SK-N-SH treated with all-trans-retinoic acid at 6 μM for 48 hours (cell line): ENCODE results near the gene ACKR4.
A peak's percentile ranks its signal among the peaks of the same experiment; 100 is the strongest.

Source experiments
- ATAC-seq: fragments of 200-7000 bp; cut with Tn5 transposase; 3 replicates; pipeline ENCODE4 v1.9.1; 2020; ENCODE audit warnings: mild to moderate bottlenecking, moderate library complexity
- ARNTL ChIP-seq: fragments of 450-650 bp; formaldehyde crosslinking; IDR thresholded peaks from 2 replicates; pipeline ENCODE4 v1.5.0; 2020; ENCODE audit warnings: low read depth, mild to moderate bottlenecking, moderate library complexity, borderline replicate concordance
- BACH2 ChIP-seq: fragments of 250-450 bp; sonication (Bioruptor Pico); IDR thresholded peaks from 2 replicates; pipeline ENCODE4 v1.9.0; 2021; ENCODE audit warnings: mild to moderate bottlenecking, borderline replicate concordance
- CSDC2 ChIP-seq: fragments of 250-450 bp; sonication (Bioruptor Pico); IDR thresholded peaks from 2 replicates; pipeline ENCODE4 v1.5.0; 2020; ENCODE audit warnings: mild to moderate bottlenecking, moderate library complexity
- ESRRG ChIP-seq: fragments of 250-450 bp; sonication (Bioruptor Pico); IDR thresholded peaks from 2 replicates; pipeline ENCODE4 v1.6.1; 2021; ENCODE audit warnings: mild to moderate bottlenecking
- GLIS3 ChIP-seq: fragments of 250-450 bp; sonication (Bioruptor Pico); IDR thresholded peaks from 2 replicates; pipeline ENCODE4 v1.5.0; 2020; ENCODE audit warnings: mild to moderate bottlenecking, moderate library complexity
- ISL1 ChIP-seq: fragments of 250-450 bp; sonication (Bioruptor Pico); IDR thresholded peaks from 2 replicates; pipeline ENCODE4 v2.1.2; 2022; ENCODE audit warnings: mild to moderate bottlenecking, moderate library complexity
- OSR1 ChIP-seq: fragments of 250-450 bp; sonication (Bioruptor Pico); IDR thresholded peaks from 2 replicates; pipeline ENCODE4 v1.8.0; 2022; ENCODE audit warnings: moderate library complexity, mild to moderate bottlenecking, inconsistent platforms
- RARB ChIP-seq: fragments of 250-450 bp; sonication (Bioruptor Pico); IDR thresholded peaks from 2 replicates; pipeline ENCODE4 v1.8.0; 2021; ENCODE audit warnings: mild to moderate bottlenecking, moderate library complexity
- SNAI2 ChIP-seq: fragments of 250-450 bp; sonication (Bioruptor Pico); IDR thresholded peaks from 2 replicates; pipeline ENCODE4 v1.5.0; 2020; ENCODE audit warnings: mild to moderate bottlenecking, moderate library complexity
- TCF4 ChIP-seq: fragments of 250-450 bp; sonication (Bioruptor Pico); IDR thresholded peaks from 2 replicates; pipeline ENCODE4 v1.8.0; 2021; ENCODE audit warnings: mild to moderate bottlenecking, moderate library complexity, borderline replicate concordance
- TOX ChIP-seq: fragments of 250-450 bp; sonication (Bioruptor Pico); IDR thresholded peaks from 2 replicates; pipeline ENCODE4 v1.8.0; 2021; ENCODE audit warnings: mild to moderate bottlenecking, moderate library complexity, borderline replicate concordance
- ZC3H10 ChIP-seq: fragments of 250-450 bp; sonication (Bioruptor Pico); IDR thresholded peaks from 2 replicates; pipeline ENCODE4 v1.5.1; 2021; ENCODE audit warnings: mild to moderate bottlenecking, moderate library complexity
- ZFP3 ChIP-seq: fragments of 250-450 bp; sonication (Bioruptor Pico); IDR thresholded peaks from 2 replicates; pipeline ENCODE4 v1.5.0; 2020; ENCODE audit warnings: mild to moderate bottlenecking, moderate library complexity
- ZFP30 ChIP-seq: fragments of 450-650 bp; formaldehyde crosslinking; IDR thresholded peaks from 2 replicates; pipeline ENCODE4 v1.5.0; 2022; ENCODE audit warnings: mild to moderate bottlenecking, moderate library complexity
- ZNF565 ChIP-seq: fragments of 450-650 bp; formaldehyde crosslinking; conservative IDR thresholded peaks from 2 replicates; pipeline ENCODE4 v1.5.0; 2020; ENCODE audit warnings: low read depth, mild to moderate bottlenecking, moderate library complexity
- ZNF70 ChIP-seq: fragments of 450-650 bp; formaldehyde crosslinking; IDR thresholded peaks from 2 replicates; pipeline ENCODE4 v1.5.0; 2020; ENCODE audit warnings: mild to moderate bottlenecking, moderate library complexity
- ZNF8 ChIP-seq: fragments of 450-650 bp; formaldehyde crosslinking; IDR thresholded peaks from 2 replicates; pipeline ENCODE4 v1.5.0; 2020; ENCODE audit warnings: mild to moderate bottlenecking, moderate library complexity
- TF ChIP-seq, protein P1 (sequence below): fragments of 250-450 bp; sonication (Bioruptor Pico); IDR thresholded peaks from 2 replicates; pipeline ENCODE4 v1.5.1; 2021; ENCODE audit warnings: mild to moderate bottlenecking, moderate library complexity
- TF ChIP-seq, protein P2 (sequence below): fragments of 250-450 bp; sonication (Bioruptor Pico); IDR thresholded peaks from 2 replicates; pipeline ENCODE4 v1.8.0; 2020; ENCODE audit warnings: mild to moderate bottlenecking, moderate library complexity, borderline replicate concordance
- TF ChIP-seq, protein P3 (sequence below): fragments of 250-450 bp; sonication (Bioruptor Pico); IDR thresholded peaks from 2 replicates; pipeline ENCODE4 v1.5.1; 2020; ENCODE audit warnings: low read depth, mild to moderate bottlenecking, moderate library complexity
- TF ChIP-seq, protein P4 (sequence below): fragments of 250-450 bp; sonication (Bioruptor Pico); IDR thresholded peaks from 2 replicates; pipeline ENCODE4 v1.5.0; 2020; ENCODE audit warnings: mild to moderate bottlenecking, moderate library complexity

The ACKR4 gene

DNA sequence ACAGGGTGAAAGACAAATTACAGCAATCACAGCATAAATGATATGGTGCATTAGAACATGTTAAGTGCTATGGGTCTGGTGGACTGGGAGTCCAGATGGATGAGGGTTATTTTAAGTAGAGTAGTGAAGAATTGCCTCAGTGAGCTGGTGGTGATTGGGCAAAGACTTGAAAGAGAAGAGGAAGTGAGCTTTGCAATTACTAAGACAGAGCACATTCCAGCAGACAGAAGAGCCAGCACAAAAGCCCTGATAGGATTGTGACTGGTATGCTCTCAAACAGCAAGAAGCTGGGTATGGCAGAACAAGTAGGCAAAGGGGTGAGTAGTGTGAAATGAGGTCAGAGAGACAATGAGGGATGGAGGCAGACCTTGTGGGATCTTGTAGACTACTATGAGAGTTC is 2.1 kb upstream of the ACKR4 start:
- ATAC-seq, result peak; percentile 68

DNA sequence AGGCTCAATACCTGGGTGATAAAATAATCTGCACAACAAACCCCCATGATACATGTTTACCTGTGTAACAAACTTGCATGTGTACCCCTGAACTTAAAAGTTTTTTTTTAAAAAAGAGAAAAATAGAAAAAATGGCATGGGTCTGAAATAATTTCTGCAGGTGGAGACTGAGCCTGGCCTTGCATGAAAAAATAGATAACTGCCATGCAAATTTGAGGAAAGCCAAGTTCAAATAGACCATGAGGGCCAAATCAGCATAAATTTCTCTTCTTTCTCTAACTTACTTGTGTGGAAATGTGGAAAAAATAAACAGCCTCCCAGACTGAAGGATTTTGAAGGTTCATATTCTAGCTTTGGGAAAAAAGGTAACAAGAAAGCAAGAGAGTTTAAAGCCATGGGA is 744 bp upstream of the ACKR4 start:
- ATAC-seq, result no peak
- TF ChIP-seq, protein P1, sequence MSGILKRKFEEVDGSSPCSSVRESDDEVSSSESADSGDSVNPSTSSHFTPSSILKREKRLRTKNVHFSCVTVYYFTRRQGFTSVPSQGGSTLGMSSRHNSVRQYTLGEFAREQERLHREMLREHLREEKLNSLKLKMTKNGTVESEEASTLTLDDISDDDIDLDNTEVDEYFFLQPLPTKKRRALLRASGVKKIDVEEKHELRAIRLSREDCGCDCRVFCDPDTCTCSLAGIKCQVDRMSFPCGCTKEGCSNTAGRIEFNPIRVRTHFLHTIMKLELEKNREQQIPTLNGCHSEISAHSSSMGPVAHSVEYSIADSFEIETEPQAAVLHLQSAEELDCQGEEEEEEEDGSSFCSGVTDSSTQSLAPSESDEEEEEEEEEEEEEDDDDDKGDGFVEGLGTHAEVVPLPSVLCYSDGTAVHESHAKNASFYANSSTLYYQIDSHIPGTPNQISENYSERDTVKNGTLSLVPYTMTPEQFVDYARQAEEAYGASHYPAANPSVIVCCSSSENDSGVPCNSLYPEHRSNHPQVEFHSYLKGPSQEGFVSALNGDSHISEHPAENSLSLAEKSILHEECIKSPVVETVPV (CRISPR knock-in tag), result no peak

More for the DNA sequence above, 2.1 kb upstream of the ACKR4 start:
- TF ChIP-seq GLIS3 (CRISPR knock-in tag) (no peak), ARNTL (CRISPR knock-in tag) (no peak), ZC3H10 (no peak), OSR1 (CRISPR knock-in tag) (no peak), ZFP3 (CRISPR knock-in tag) (no peak), ZFP30 (CRISPR knock-in tag) (no peak), ZNF565 (CRISPR knock-in tag) (no peak), RARB (no peak)
- TF ChIP-seq, protein P1 (CRISPR knock-in tag), result no peak
- TF ChIP-seq, protein P2, sequence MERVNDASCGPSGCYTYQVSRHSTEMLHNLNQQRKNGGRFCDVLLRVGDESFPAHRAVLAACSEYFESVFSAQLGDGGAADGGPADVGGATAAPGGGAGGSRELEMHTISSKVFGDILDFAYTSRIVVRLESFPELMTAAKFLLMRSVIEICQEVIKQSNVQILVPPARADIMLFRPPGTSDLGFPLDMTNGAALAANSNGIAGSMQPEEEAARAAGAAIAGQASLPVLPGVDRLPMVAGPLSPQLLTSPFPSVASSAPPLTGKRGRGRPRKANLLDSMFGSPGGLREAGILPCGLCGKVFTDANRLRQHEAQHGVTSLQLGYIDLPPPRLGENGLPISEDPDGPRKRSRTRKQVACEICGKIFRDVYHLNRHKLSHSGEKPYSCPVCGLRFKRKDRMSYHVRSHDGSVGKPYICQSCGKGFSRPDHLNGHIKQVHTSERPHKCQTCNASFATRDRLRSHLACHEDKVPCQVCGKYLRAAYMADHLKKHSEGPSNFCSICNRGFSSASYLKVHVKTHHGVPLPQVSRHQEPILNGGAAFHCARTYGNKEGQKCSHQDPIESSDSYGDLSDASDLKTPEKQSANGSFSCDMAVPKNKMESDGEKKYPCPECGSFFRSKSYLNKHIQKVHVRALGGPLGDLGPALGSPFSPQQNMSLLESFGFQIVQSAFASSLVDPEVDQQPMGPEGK (CRISPR knock-in tag), result no peak
- TF ChIP-seq, protein P3, sequence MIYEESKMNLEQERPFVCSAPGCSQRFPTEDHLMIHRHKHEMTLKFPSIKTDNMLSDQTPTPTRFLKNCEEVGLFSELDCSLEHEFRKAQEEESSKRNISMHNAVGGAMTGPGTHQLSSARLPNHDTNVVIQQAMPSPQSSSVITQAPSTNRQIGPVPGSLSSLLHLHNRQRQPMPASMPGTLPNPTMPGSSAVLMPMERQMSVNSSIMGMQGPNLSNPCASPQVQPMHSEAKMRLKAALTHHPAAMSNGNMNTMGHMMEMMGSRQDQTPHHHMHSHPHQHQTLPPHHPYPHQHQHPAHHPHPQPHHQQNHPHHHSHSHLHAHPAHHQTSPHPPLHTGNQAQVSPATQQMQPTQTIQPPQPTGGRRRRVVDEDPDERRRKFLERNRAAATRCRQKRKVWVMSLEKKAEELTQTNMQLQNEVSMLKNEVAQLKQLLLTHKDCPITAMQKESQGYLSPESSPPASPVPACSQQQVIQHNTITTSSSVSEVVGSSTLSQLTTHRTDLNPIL (CRISPR knock-in tag), result no peak
- TF ChIP-seq, all 23 proteins: peak for 0

DNA sequence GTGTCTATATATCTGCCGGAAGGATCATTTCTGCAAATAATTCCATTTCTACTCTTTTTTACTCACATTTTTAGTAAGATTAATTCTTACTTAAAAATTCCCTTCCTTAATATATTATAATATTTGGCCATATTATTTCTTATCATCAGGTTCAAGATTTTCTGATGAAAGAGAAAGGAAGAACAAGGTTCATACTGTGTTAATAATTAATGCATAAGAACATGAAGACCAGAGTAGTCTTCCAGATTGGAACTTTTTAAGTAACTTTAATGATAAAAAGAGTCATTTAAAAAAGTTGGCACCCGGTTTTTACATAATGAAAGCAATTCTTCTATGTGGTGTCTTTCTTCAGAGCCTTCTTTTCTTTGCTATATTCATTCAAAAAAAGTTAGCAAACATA is 590 bp downstream of the ACKR4 start:
- TF ChIP-seq, protein P3 (CRISPR knock-in tag), result no peak
- TF ChIP-seq, protein P1 (CRISPR knock-in tag), result no peak
- TF ChIP-seq ZC3H10 (no peak), BACH2 (CRISPR knock-in tag) (no peak), ISL1 (CRISPR knock-in tag) (no peak), ZNF565 (CRISPR knock-in tag) (no peak), ESRRG (no peak), ZNF70 (no peak), OSR1 (CRISPR knock-in tag) (no peak), ZFP3 (CRISPR knock-in tag) (no peak), ZNF8 (CRISPR knock-in tag) (no peak), TOX (no peak)
- no peak for ATAC-seq

DNA sequence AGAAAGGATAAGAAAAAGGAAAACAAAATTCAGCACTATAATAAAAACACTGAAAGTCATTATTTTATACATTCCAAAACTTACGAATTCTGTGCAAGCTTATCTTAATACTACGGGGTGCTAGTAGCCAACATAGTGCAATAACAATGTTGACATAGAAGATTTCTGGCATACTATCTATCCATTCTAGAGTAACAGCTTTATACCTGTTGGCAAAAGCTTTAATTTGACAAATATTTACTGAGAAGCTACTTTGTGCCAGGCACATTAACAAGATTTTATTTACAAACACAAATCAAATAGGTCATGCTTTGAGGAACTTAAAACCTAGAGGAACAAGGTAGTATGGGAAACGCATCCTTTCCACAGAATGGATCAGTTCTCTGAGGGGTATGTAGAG is 1.1 kb downstream of the ACKR4 start:
- no peak for TF ChIP-seq ZNF565 (CRISPR knock-in tag)
- TF ChIP-seq ZFP3 (CRISPR knock-in tag), result no peak
- no peak for TF ChIP-seq CSDC2 (CRISPR knock-in tag)
- no peak for TF ChIP-seq ZFP30 (CRISPR knock-in tag)
- no peak for TF ChIP-seq TCF4
- no peak for TF ChIP-seq ISL1 (CRISPR knock-in tag)
- no peak for TF ChIP-seq ZNF70
- TF ChIP-seq, protein P1 (CRISPR knock-in tag), result no peak
- no peak for TF ChIP-seq BACH2 (CRISPR knock-in tag)
- TF ChIP-seq SNAI2 (CRISPR knock-in tag), result no peak
- no peak for TF ChIP-seq ESRRG
- no peak for TF ChIP-seq TOX
- TF ChIP-seq, protein P4, sequence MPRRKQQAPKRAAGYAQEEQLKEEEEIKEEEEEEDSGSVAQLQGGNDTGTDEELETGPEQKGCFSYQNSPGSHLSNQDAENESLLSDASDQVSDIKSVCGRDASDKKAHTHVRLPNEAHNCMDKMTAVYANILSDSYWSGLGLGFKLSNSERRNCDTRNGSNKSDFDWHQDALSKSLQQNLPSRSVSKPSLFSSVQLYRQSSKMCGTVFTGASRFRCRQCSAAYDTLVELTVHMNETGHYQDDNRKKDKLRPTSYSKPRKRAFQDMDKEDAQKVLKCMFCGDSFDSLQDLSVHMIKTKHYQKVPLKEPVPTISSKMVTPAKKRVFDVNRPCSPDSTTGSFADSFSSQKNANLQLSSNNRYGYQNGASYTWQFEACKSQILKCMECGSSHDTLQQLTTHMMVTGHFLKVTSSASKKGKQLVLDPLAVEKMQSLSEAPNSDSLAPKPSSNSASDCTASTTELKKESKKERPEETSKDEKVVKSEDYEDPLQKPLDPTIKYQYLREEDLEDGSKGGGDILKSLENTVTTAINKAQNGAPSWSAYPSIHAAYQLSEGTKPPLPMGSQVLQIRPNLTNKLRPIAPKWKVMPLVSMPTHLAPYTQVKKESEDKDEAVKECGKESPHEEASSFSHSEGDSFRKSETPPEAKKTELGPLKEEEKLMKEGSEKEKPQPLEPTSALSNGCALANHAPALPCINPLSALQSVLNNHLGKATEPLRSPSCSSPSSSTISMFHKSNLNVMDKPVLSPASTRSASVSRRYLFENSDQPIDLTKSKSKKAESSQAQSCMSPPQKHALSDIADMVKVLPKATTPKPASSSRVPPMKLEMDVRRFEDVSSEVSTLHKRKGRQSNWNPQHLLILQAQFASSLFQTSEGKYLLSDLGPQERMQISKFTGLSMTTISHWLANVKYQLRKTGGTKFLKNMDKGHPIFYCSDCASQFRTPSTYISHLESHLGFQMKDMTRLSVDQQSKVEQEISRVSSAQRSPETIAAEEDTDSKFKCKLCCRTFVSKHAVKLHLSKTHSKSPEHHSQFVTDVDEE (CRISPR knock-in tag), result no peak
- no peak for TF ChIP-seq RARB
- no peak for TF ChIP-seq ZC3H10
- TF ChIP-seq OSR1 (CRISPR knock-in tag), result no peak

DNA sequence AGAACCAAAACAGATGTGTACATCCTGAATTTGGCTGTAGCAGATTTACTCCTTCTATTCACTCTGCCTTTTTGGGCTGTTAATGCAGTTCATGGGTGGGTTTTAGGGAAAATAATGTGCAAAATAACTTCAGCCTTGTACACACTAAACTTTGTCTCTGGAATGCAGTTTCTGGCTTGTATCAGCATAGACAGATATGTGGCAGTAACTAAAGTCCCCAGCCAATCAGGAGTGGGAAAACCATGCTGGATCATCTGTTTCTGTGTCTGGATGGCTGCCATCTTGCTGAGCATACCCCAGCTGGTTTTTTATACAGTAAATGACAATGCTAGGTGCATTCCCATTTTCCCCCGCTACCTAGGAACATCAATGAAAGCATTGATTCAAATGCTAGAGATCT is 3.5 kb downstream of the ACKR4 start:
- ATAC-seq, result peak; percentile 89

More for the DNA sequence above, 1.1 kb downstream of the ACKR4 start:
- ATAC-seq, result no peak
